Mesodermal cell (in vitro differentiated cells): Measurements from ENCODE around the gene TEX26.

Source experiments
- H3K27ac ChIP-seq: 2 replicates; pipeline ENCODE4 v1.7.0; 2013; ENCODE audit warnings: mild to moderate bottlenecking, low read depth, low read length, moderate library complexity; ENCODE audit not compliant: severe bottlenecking
- H3K36me3 ChIP-seq: 2 replicates; pipeline ENCODE4 v1.7.1; 2013; ENCODE audit warnings: mild to moderate bottlenecking, low read length, moderate library complexity; ENCODE audit not compliant: control insufficient read depth, insufficient read depth
- H3K4me1 ChIP-seq: one replicate; pipeline ENCODE4 v1.7.1; 2013; ENCODE audit warnings: mild to moderate bottlenecking, low read length; ENCODE audit not compliant: insufficient read depth, control insufficient read depth, poor library complexity, severe bottlenecking
- H3K4me3 ChIP-seq: 2 replicates; pipeline ENCODE4 v1.7.0; 2013; ENCODE audit warnings: low read length, control low read depth, mild to moderate bottlenecking; ENCODE audit not compliant: insufficient read depth, poor library complexity, severe bottlenecking; ENCODE audit errors: extremely low read depth
- H3K9me3 ChIP-seq: 2 replicates; pipeline ENCODE4 v1.7.1; 2013; ENCODE audit warnings: mild to moderate bottlenecking, low read length, moderate library complexity; ENCODE audit not compliant: control insufficient read depth
- WGBS, 2 experiments: methylation state at CpG; one replicate each; pipeline ENCODE4 v1.1.5; 2013; ENCODE audit warnings: missing lambda C conversion rate in 2 of 2; ENCODE audit not compliant: insufficient coverage in 2 of 2; 5-methylcytosine and 5-hydroxymethylcytosine counted together

The TEX26 gene

DNA sequence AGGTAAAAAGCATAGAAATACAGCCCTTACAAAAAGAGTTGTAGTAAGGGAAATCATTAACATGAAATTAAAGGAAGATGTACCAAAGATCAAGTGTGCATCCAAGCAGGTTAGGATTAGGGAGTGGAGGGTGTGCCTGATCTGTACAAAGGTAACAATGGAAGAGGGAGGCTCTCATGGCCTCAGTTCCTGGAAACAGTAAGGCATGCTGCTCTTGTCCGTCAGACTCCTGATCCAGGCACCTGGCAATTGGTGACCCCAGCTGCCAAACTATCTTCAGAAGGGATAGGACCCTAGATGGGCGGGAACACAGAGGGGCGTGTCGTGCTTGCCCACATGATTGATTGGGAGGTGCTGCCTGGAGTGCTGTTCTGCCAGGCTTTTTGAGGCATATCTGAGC lies 4.5 kb downstream of the TEX26 start:
- WGBS, 2 experiments = 86 to 94% methylated on average over 2 to 4 of the region's 4 CpGs
- H3K27ac ChIP-seq = no peak overlapping the region
- H3K4me3 ChIP-seq = no peak overlapping the region
- H3K9me3 ChIP-seq = no peaks in the 10 kb centered on the region
- no peaks in the 10 kb centered on the region for H3K36me3 ChIP-seq
- H3K4me1 ChIP-seq = peaks cover 6% of the 10 kb centered on the region

DNA sequence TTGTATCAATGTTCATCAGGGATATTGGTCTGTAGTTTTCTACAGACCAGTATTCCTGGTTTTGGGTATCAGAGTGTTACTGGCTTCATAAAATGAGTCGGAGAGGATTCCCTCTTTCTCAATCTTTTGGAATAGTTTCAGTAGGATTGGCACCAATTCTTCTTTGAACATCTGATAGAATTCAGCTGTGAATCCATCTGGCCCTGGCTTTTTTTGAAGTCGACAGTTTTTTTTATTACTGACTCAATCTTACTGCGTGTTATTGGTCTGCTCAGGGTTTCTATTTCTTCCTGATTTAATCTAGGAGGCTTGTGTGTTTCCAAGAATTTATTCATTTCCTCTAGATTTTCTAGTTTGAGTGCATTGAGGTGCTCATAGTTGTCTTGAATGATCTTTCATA lies 11.4 kb downstream of the TEX26 start:
- 90 to 94% methylated on average over 1 to 3 of the region's 3 CpGs for WGBS, 2 experiments

DNA sequence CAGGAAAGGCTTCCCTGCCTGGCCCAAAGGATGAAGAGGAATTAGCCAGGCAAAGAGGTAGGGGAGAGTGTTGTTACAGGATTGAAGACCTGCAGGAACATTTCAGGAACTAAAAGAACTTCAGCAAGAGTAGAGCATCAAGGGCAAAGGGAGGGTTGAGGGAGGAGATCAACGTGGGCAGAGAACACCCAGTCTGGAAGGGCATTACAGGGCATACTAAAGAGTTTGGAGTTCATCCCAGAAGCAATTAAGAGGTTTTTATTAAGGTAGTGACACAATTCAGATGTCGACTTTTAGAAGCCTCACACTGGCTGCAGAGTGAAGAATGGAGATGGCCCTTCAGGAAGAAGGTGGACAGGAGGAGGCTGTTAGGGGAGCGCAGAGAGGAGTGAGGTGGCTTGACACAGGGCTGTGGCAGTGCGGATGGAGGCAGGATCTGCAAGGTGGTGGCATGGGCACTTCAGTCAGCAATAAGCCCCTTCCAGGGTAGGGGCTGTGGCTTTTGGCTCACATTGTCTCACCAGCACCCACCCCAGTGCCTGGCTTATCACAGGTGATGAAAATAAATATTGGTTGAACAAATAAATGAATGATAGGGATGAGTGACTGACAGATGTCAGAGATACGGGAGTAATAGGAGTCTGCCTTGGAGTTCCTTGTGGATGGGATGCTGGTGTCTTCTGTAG lies 24.9 kb downstream of the TEX26 start:
- Histone ChIP-seq H3K36me3 (no peaks in the 10 kb centered on the region), H3K4me3 (no peak overlapping the region), H3K9me3 (peaks cover 9% of the 10 kb centered on the region), H3K27ac (no peak overlapping the region), H3K4me1 (no peaks in the 10 kb centered on the region)
- 82 to 90% methylated on average over 5 of the region's 5 CpGs for WGBS, 2 experiments

More for the DNA sequence above, 11.4 kb downstream of the TEX26 start:
- H3K27ac ChIP-seq = no peak overlapping the region
- no peaks in the 10 kb centered on the region for H3K9me3 ChIP-seq
- H3K36me3 ChIP-seq = no peaks in the 10 kb centered on the region
- H3K4me1 ChIP-seq = no peaks in the 10 kb centered on the region
- no peak overlapping the region for H3K4me3 ChIP-seq

DNA sequence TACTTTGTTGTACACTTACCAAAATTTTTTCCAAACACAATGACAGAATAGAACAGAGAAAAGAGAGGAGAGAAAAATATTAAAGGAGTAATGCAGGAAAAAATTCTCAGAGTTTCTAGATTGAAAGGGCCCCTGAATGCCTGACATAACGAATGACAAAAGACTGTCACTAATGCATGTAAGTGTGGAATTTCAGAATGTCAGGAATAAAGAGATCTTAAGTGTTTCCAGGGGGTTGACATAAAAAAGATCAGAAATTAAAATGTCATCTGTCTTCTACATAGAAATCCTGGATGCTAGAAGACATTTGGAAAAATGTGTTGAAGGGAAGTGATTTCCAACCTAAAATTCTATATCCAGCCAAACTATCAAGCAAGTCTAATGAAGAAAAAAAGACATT lies 27.2 kb downstream of the TEX26 start:
- H3K27ac ChIP-seq = no peak overlapping the region
- no peak overlapping the region for H3K4me3 ChIP-seq
- peaks cover 9% of the 10 kb centered on the region for H3K9me3 ChIP-seq
- H3K36me3 ChIP-seq = no peaks in the 10 kb centered on the region
- 90 to 100% methylated on average over 1 of the region's 1 CpG for WGBS, 2 experiments
- H3K4me1 ChIP-seq = no peaks in the 10 kb centered on the region

DNA sequence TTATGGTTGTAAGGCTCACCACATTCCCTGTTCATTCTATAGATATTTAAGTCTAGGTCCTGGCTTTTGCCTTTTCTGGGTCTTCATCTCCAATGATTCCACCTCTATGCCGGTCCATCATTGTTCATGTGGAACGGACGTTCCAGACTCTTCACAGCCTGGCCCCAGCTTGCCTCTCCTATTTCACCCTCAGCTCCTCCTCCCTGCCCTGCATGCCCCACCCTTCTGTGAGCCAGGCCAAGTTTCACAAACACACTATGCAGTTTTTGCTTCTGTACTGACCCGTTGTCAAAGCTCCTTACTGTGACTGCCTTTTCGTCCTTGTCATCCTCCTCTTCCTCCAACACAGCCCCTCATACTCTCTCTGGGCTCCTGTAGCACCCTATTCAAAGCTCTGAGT lies 31.3 kb downstream of the TEX26 start:
- WGBS, 2 experiments = 81 to 88% methylated on average over 5 of the region's 5 CpGs
- H3K4me3 ChIP-seq = no peak overlapping the region
- no peak overlapping the region for H3K27ac ChIP-seq
- no peaks in the 10 kb centered on the region for H3K4me1 ChIP-seq
- H3K36me3 ChIP-seq = no peaks in the 10 kb centered on the region
- H3K9me3 ChIP-seq = peaks cover 14% of the 10 kb centered on the region

DNA sequence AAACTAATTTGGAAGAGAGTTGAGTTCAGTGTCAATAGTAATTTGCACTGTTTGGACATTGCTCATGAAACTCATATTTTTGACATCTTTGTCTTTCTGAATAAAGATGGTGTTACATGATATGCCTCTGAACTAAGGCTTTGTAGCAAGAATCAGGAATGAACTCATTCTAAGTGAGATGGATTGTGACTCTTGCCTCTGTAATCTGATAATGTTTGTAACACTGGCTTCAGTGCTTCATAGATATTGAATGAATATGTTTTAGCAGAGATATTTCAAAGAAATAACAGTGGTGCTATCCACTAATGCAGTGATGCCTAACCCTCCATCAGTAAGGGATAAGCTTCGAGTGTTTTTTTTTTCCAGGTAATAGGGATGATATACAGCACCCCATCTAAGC lies 32.9 kb downstream of the TEX26 start:
- Histone ChIP-seq H3K9me3 (peaks cover 6% of the 10 kb centered on the region), H3K4me3 (no peak overlapping the region), H3K36me3 (no peaks in the 10 kb centered on the region), H3K4me1 (no peaks in the 10 kb centered on the region), H3K27ac (no peak overlapping the region)
- no CpG with 5 or more reads among the region's 1 CpG for WGBS, 2 experiments

DNA sequence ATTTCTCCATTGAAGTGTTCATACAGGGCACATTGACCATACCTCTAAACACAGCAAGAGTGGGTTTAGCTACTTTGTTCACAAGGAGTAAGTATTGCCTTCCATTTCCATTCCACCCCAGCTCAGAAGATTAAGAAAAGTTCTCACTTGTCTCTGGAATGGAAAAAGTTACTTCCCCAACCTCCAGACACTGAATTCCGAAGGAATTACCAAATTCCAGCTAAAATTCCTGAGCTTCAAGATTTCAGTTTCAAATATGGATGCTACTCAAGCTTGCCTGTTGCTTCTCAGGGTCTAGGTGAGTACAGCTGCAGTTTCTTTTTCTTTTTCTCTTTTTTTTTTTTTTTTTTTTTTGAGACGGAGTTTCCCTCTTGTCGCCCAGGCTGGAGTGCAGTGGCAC lies 33.6 kb downstream of the TEX26 start:
- no peak overlapping the region for H3K4me3 ChIP-seq
- 100% methylated on average over 1 to 2 of the region's 3 CpGs for WGBS, 2 experiments
- peaks cover 6% of the 10 kb centered on the region for H3K9me3 ChIP-seq

DNA sequence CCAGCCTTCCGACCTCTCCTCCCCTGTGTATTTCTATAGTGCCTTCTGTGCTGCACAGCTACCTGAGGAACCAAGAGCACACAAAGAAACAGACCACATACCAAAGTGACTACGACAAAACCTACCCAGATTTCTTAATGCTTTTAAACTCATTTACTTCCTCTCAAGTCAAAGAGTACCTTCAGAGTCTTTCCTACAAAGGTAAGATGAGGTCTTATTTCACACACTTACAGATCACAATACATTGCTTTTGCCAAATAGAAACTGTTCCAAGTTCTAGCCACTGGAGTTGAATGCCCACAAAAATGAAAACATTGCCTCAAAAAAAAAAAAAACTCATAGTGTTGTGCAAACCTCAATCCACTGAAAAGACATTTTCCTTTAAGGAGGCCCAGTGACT lies 36.4 kb downstream of the TEX26 start:
- 91 to 100% methylated on average over 1 of the region's 2 CpGs for WGBS, 2 experiments
- H3K36me3 ChIP-seq = no peaks in the 10 kb centered on the region
- no peak overlapping the region for H3K27ac ChIP-seq
- H3K4me1 ChIP-seq = peaks cover 4% of the 10 kb centered on the region
- peaks cover 6% of the 10 kb centered on the region for H3K9me3 ChIP-seq
- H3K4me3 ChIP-seq = no peak overlapping the region

More for the DNA sequence above, 33.6 kb downstream of the TEX26 start:
- no peaks in the 10 kb centered on the region for H3K4me1 ChIP-seq
- no peaks in the 10 kb centered on the region for H3K36me3 ChIP-seq
- no peak overlapping the region for H3K27ac ChIP-seq

DNA sequence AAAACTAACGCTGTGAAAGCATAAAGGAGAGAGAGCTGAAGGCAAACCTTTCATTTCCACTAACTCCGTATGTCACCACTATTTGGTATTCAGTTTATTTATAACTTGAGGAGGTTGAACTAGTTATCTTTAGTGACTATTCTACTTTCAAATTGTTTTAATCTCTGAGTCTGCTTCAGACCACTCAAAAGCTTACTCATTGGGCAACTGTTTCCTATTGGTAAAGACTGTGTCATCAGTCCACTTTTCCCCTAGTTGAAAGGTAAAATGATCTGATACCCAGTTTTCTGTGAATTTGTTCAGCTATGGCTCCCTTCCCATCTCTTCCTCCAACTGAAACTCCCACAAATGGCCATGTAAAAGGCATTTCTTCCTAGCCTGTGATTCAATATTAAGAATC lies 39.1 kb downstream of the TEX26 start:
- Histone ChIP-seq H3K4me1 (peaks cover 13% of the 10 kb centered on the region), H3K27ac (no peak overlapping the region), H3K9me3 (peaks cover 6% of the 10 kb centered on the region), H3K4me3 (no peak overlapping the region), H3K36me3 (no peaks in the 10 kb centered on the region)
- no CpG with 5 or more reads among the region's 2 CpGs for WGBS, 2 experiments

DNA sequence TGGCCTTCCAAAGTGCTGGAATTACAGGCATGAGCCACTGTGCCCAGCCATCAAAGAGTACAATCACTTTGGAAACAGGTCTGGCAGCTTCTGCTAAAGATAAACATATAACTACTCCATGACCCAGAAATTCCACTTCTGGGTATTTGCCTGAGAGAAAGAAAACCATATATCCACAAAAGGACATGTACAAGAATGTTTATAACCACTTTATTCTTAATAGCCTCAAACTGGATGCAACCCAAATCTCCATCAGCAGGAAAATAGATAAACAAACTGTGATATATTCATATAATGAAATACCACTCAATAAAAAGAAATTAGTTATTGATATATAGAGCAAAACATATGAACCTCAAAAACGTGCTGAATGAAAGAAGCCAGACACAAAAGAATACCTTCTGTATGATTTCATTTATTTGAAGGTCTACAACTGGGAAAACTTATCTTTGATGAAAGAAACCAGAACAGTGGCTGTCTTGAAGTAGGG lies 40.5 kb downstream of the TEX26 start:
- no CpG with 5 or more reads among the region's 1 CpG for WGBS, 2 experiments
- no peaks in the 10 kb centered on the region for H3K36me3 ChIP-seq
- H3K4me1 ChIP-seq = peaks cover 22% of the 10 kb centered on the region
- no peak overlapping the region for H3K4me3 ChIP-seq
- no peak overlapping the region for H3K27ac ChIP-seq
- H3K9me3 ChIP-seq = no peaks in the 10 kb centered on the region

DNA sequence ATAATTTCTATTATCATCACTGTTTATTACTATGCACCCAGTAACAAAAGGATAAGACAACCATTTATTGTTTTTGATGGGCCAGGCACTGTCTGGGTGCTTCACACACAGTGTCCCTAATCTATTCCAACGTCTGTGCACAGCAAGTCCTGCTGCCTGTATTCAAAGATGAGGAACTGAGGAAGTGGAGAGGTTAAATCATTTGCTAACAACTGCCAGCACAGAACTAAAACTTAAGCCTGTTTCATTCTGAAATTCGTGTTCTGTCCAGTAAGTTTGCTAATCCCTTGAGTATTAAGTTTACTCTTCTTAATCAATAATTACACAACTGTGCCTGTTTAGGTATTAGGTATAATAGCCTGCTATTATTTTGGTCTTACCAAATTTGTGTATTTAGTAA lies 41.9 kb downstream of the TEX26 start:
- H3K27ac ChIP-seq = no peak overlapping the region
- H3K4me3 ChIP-seq = no peak overlapping the region
- H3K9me3 ChIP-seq = no peaks in the 10 kb centered on the region
- no peaks in the 10 kb centered on the region for H3K36me3 ChIP-seq
- whole genome bisulfite sequencing, 2 experiments = no CpG with 5 or more reads among the region's 2 CpGs
- peaks cover 28% of the 10 kb centered on the region for H3K4me1 ChIP-seq
